K562 (cell line): ENCODE results near the gene MYL11. TPM values are rescaled to one million over a fixed set of nuclear protein-coding genes. Genes with fewer than 3 reads are reported as not detected.

Experiments used
- ARID3B ChIP-seq: fragments of 250-450 bp; sonication (Bioruptor Pico); IDR thresholded peaks from 2 replicates; pipeline ENCODE4 v1.4.0; 2020; ENCODE audit warnings: borderline replicate concordance
- CEBPB ChIP-seq: fragments of 450-650 bp; IDR thresholded peaks from 2 replicates; pipeline ENCODE4 v1.6.1; 2016; ENCODE audit warnings: missing genetic modification characterization, missing compliant biosample characterization
- E2F6 ChIP-seq, 2 experiments: IDR thresholded peaks; 2 replicates each; pipeline ENCODE4 v1.6.1; 2011; ENCODE audit warnings: borderline replicate concordance in 1 of 2, control low read depth in 1 of 2, low read depth in 1 of 2, low read length in 1 of 2, mild to moderate bottlenecking in 1 of 2, mixed read lengths in 1 of 2, moderate library complexity in 1 of 2; ENCODE audit not compliant: insufficient read depth in 1 of 2, insufficient read length in 1 of 2, poor library complexity in 1 of 2, severe bottlenecking in 1 of 2; ENCODE audit errors: extremely low read depth in 1 of 2
- GMEB1 ChIP-seq: fragments of 250-450 bp; sonication (Bioruptor Pico); IDR thresholded peaks from 2 replicates; pipeline ENCODE4 v1.4.0; 2020; ENCODE audit warnings: mild to moderate bottlenecking
- HDAC1 ChIP-seq, 2 experiments: fragments of 450-650 bp; IDR thresholded peaks; 2 replicates each; pipeline ENCODE4 v1.6.1; 2016 to 2017; ENCODE audit warnings: inconsistent platforms in 1 of 2, mild to moderate bottlenecking in 1 of 2, moderate library complexity in 1 of 2
- KDM5B ChIP-seq: fragments of 200-600 bp; sonication (generic); IDR thresholded peaks from 2 replicates; pipeline ENCODE4 v1.6.1; 2012; ENCODE audit warnings: low read depth, mild to moderate bottlenecking, moderate library complexity, low read length, control low read depth, inconsistent platforms; ENCODE audit not compliant: insufficient replicate concordance
- L3MBTL2 ChIP-seq: fragments of 450-650 bp; IDR thresholded peaks from 2 replicates; pipeline ENCODE4 v1.6.1; 2016; ENCODE audit warnings: mild to moderate bottlenecking, moderate library complexity
- MAZ ChIP-seq, 2 experiments: fragments of 450-650 bp in 1 of 2; sonication (generic) in 1 of 2; formaldehyde crosslinking; IDR thresholded peaks in 1 of 2; conservative IDR thresholded peaks in 1 of 2; 2 replicates each; pipeline versions ENCODE4 v1.4.0 to v1.5.0; 2020; ENCODE audit warnings: mild to moderate bottlenecking in 1 of 2, missing genetic modification reagents in 1 of 2
- MCM5 ChIP-seq: fragments of 450-650 bp; IDR thresholded peaks from 2 replicates; pipeline ENCODE4 v1.6.1; 2016; ENCODE audit warnings: low read depth
- NR2C2 ChIP-seq, 2 experiments: fragments of 200-800 bp in 1 of 2; sonication (Bioruptor generic) in 1 of 2; sonication (generic) in 1 of 2; formaldehyde crosslinking in 1 of 2; IDR thresholded peaks; 2 replicates each; pipeline versions ENCODE4 v1.6.1 to v1.8.0; 2016 to 2022; ENCODE audit warnings: mild to moderate bottlenecking in 1 of 2, missing compliant biosample characterization in 1 of 2, missing genetic modification characterization in 1 of 2, missing genetic modification reagents in 1 of 2
- POU5F1 ChIP-seq: fragments of 150-350 bp; IDR thresholded peaks from 2 replicates; pipeline ENCODE4 v1.6.1; 2014; ENCODE audit warnings: borderline replicate concordance, low read length, low read depth, mild to moderate bottlenecking; ENCODE audit not compliant: partially characterized antibody
- RHOXF2B ChIP-seq: fragments of 250-450 bp; sonication (Bioruptor Pico); conservative IDR thresholded peaks from 2 replicates; pipeline ENCODE4 v1.5.1; 2021
- SMAD4 ChIP-seq: fragments of 250-450 bp; sonication (Bioruptor Pico); conservative IDR thresholded peaks from 2 replicates; pipeline ENCODE4 v1.8.0; 2021; ENCODE audit warnings: inconsistent platforms, mild to moderate bottlenecking, moderate library complexity
- ZNF143 ChIP-seq: sonication (generic); formaldehyde crosslinking; IDR thresholded peaks from 2 replicates; pipeline ENCODE4 v1.9.0; 2022; ENCODE audit warnings: mild to moderate bottlenecking, missing genetic modification reagents
- ZNF639 ChIP-seq, 2 experiments: fragments of 200-800 bp in 1 of 2; sonication (Bioruptor generic) in 1 of 2; sonication (generic) in 1 of 2; formaldehyde crosslinking in 1 of 2; IDR thresholded peaks in 1 of 2; conservative IDR thresholded peaks in 1 of 2; 2 replicates each; pipeline versions ENCODE4 v1.5.0 to v1.6.1; 2016 to 2020; ENCODE audit warnings: missing compliant biosample characterization in 1 of 2, missing genetic modification characterization in 1 of 2, missing genetic modification reagents in 1 of 2
- ZNF655 ChIP-seq: fragments of 250-450 bp; sonication (Bioruptor Pico); IDR thresholded peaks from 2 replicates; pipeline ENCODE4 v1.5.0; 2021
- ZNF77 ChIP-seq: fragments of 250-450 bp; sonication (Bioruptor Pico); IDR thresholded peaks from 2 replicates; pipeline ENCODE4 v1.5.0; 2020
- polyA plus RNA-seq, 8 experiments: library from polyadenylated mRNA; depleted of rRNA in 4 of 8; stranded (reverse) in 5 of 8; unstranded in 3 of 8; fragments of >200 nt; fragmentation: Nextera tagmentation in 2 of 8; fragmentation: Illumina TruSeq in 1 of 8; extraction: Ambion mirVana in 2 of 8; extraction: Trizol in 1 of 8; gene quantifications; 2 replicates each; pipeline versions ENCODE4 v1.2.1 to v1.2.3, GENCODE V29; 2011 to 2014; ENCODE audit warnings: inconsistent platforms in 1 of 8, missing spikeins in 1 of 8
- total RNA-seq, 7 experiments: library from RNA; depleted of rRNA in 6 of 7; stranded (reverse); fragments of >200 nt in 6 of 7; fragmentation: Illumina TruSeq in 2 of 7; extraction: Trizol in 2 of 7; gene quantifications; 2 replicates each; pipeline versions ENCODE4 v1.2.1 to v1.2.3, GENCODE V29; 2011 to 2021; ENCODE audit warnings: low replicate concordance in 1 of 7

Gene MYL11
- total and polyA plus RNA-seq, 9 of the 15 experiments (the other 6 are each of a cell fraction or from before 2014, with no cell fraction given) = 0.31 to 1.5 (median 0.73) TPM; not detected in 4

GRCh38 chr16:30395155-30395991, 20.8 kb downstream of the MYL11 start, which contains the start of gene ZNF48 (continued):
- TF ChIP-seq E2F6 (IDR thresholded peaks at IDR 0.05; ENCODE audit: borderline replicate concordance in 1 of 2, extremely low read depth in 1 of 2, insufficient read depth in 1 of 2, insufficient read length in 1 of 2, low read depth in 1 of 2, low read length in 1 of 2, poor library complexity in 1 of 2, severe bottlenecking in 1 of 2) (peak; percentile 35 to 74), MAZ (CRISPR knock-in tag; conservative IDR thresholded peaks at IDR 0.05 in 1 of 2, IDR thresholded peaks at IDR 0.05 in 1 of 2) (peak; percentile 67 to 81; a peak in 3 of 4 replicates), ZNF143 (CRISPR knock-in tag) (no peak), RHOXF2B (CRISPR knock-in tag) (no peak), NR2C2 (CRISPR knock-in tag; IDR thresholded peaks at IDR 0.05) (no peak), NR2C2 (tag; IDR thresholded peaks at IDR 0.05) (peak; percentile 49; the same call in 1 of the 2 replicates), GMEB1 (CRISPR knock-in tag) (peak; percentile 77), ARID3B (no peak), L3MBTL2 (peak; percentile 53; the same call in 1 of the 2 replicates), CEBPB (tag) (no peak), POU5F1 (no peak), ZNF639 (CRISPR knock-in tag; conservative IDR thresholded peaks at IDR 0.05 in 1 of 2, IDR thresholded peaks at IDR 0.05 in 1 of 2) (peak in 1 of 2 experiments; percentile 77; a peak in 1 of 4 replicates), HDAC1 (IDR thresholded peaks at IDR 0.05) (peak in 1 of 2 experiments; percentile 80; a peak in 2 of 4 replicates), SMAD4 (CRISPR knock-in tag) (peak; percentile 90), KDM5B (peak; percentile 22), MCM5 (no peak), ZNF77 (no peak), ZNF655 (CRISPR knock-in tag) (no peak)
